HepG2 (cell line): Measurements from ENCODE around the gene ELOVL5. TPM values are rescaled to one million over a fixed set of nuclear protein-coding genes. Genes with fewer than 3 reads are reported as not detected.
A peak's percentile ranks its signal among the peaks of the same experiment; 100 is the strongest.

Source experiments
- ATAC-seq: fragments of 200-7000 bp; cut with Tn5 transposase; 3 replicates; pipeline ENCODE4 v1.9.1; 2020; ENCODE audit warnings: mild to moderate bottlenecking, moderate library complexity
- BruUV-seq: library from RNA; stranded (reverse); fragments of 400-500 nt; replicated peaks from 2 replicates; lab custom pipeline; 2021; lab: Mats Ljungman, UMichigan
- CTCF ChIA-PET: fragments of 300-600 bp; formaldehyde crosslinking; extraction: SDS; loops from one replicate; lab custom pipeline; 2021; ENCODE audit warnings: low total read pairs, inconsistent platforms, low intra/inter-chr PET ratio; lab: Yijun Ruan, JAX
- POLR2A ChIA-PET: fragments of 350-600 bp; sonication (Branson Sonifier 250); formaldehyde crosslinking; loops from one replicate; lab custom pipeline; 2020; ENCODE audit warnings: antibody characterized with exemption, inconsistent platforms; lab: Yijun Ruan, JAX
- DNase-seq: peaks from one replicate; pipeline ENCODE4 v3.0.0-alpha.2; 2015; ENCODE audit warnings: low spot score
- FAIRE-seq: peaks from 3 replicates; lab custom pipeline; 2011; peaks lifted over from hg19 to GRCh38; lab: Jason Lieb, UNC
- H2AFZ ChIP-seq: one replicate; pipeline ENCODE4 v1.6.1; 2011; ENCODE audit warnings: low read length, inconsistent platforms
- H3K27ac ChIP-seq: fragments of 300-600 bp; 3 replicates; pipeline ENCODE4 v1.8.0; 2011; ENCODE audit warnings: mixed run types, mild to moderate bottlenecking, mixed read lengths, low read length, inconsistent platforms; ENCODE audit not compliant: insufficient read depth; ENCODE audit errors: extremely low read length
- H3K27me3 ChIP-seq, 2 experiments: fragments of 200-600 bp in 1 of 2; 2 replicates in 1 of 2; 3 replicates in 1 of 2; pipeline versions ENCODE4 v1.6.0 to v1.8.0; 2011; ENCODE audit warnings: low read length in 2 of 2, mild to moderate bottlenecking in 2 of 2, moderate library complexity in 2 of 2, inconsistent platforms in 1 of 2; ENCODE audit not compliant: insufficient read depth in 2 of 2, control insufficient read depth in 1 of 2
- H3K36me3 ChIP-seq, 2 experiments: fragments of 200-600 bp in 1 of 2; replicated peaks in 1 of 2; 2 replicates in 1 of 2; 3 replicates in 1 of 2; pipeline versions ENCODE4 v1.5.1 to v1.8.0; 2011; ENCODE audit warnings: low read length in 2 of 2, inconsistent platforms in 1 of 2; ENCODE audit not compliant: insufficient read depth in 2 of 2, control insufficient read depth in 1 of 2
- H3K4me1 ChIP-seq: 2 replicates; pipeline ENCODE4 v1.5.1; 2012; ENCODE audit warnings: low read length, inconsistent platforms; ENCODE audit not compliant: insufficient read depth
- H3K4me2 ChIP-seq: 2 replicates; pipeline ENCODE4 v1.6.0; 2011; ENCODE audit warnings: low read depth, low read length, inconsistent platforms
- H3K4me3 ChIP-seq, 3 experiments: fragments of 200-600 bp in 1 of 3; sonication (generic), shearing (Covaris generic) in 1 of 3; replicated peaks in 1 of 3; 2 replicates each; pipeline ENCODE4 v1.5.1; 2011 to 2016; ENCODE audit warnings: low read length in 3 of 3, inconsistent platforms in 2 of 3, low read depth in 2 of 3, mild to moderate bottlenecking in 2 of 3, control low read depth in 1 of 3, mixed read lengths in 1 of 3; ENCODE audit not compliant: insufficient read depth in 1 of 3
- H3K79me2 ChIP-seq: one replicate; pipeline ENCODE4 v1.6.1; 2011; ENCODE audit warnings: low read length, inconsistent platforms; ENCODE audit not compliant: insufficient read depth
- H3K9ac ChIP-seq: 2 replicates; pipeline ENCODE4 v1.6.0; 2011; ENCODE audit warnings: mild to moderate bottlenecking, low read depth, low read length, inconsistent platforms; ENCODE audit not compliant: insufficient read depth
- H3K9me3 ChIP-seq: 2 replicates; pipeline ENCODE4 v1.5.1; 2012; ENCODE audit warnings: mild to moderate bottlenecking, low read length
- H4K20me1 ChIP-seq: 2 replicates; pipeline ENCODE4 v1.6.0; 2011; ENCODE audit warnings: inconsistent platforms, mild to moderate bottlenecking, low read length, moderate library complexity; ENCODE audit not compliant: insufficient read depth
- AHR ChIP-seq: IDR thresholded peaks from 2 replicates; pipeline ENCODE4 v1.6.1; 2018; ENCODE audit warnings: missing genetic modification reagents, missing compliant biosample characterization
- ELF3 ChIP-seq: IDR thresholded peaks from 2 replicates; pipeline ENCODE4 v1.6.1; 2016; ENCODE audit warnings: missing genetic modification reagents, missing compliant biosample characterization
- FOXJ3 ChIP-seq: sonication (generic); formaldehyde crosslinking; IDR thresholded peaks from 2 replicates; pipeline ENCODE4 v1.4.0; 2020; ENCODE audit warnings: missing genetic modification reagents, mild to moderate bottlenecking, borderline replicate concordance
- HES4 ChIP-seq: sonication (generic); formaldehyde crosslinking; IDR thresholded peaks from 2 replicates; pipeline ENCODE4 v1.9.0; 2021; ENCODE audit warnings: mild to moderate bottlenecking, missing genetic modification reagents, borderline replicate concordance
- HMGXB4 ChIP-seq, 2 experiments: sonication (generic) in 1 of 2; formaldehyde crosslinking in 1 of 2; IDR thresholded peaks; 2 replicates each; pipeline versions ENCODE4 v1.4.0 to v1.6.1; 2018 to 2020; ENCODE audit warnings: missing genetic modification reagents in 2 of 2, borderline replicate concordance in 1 of 2, low read depth in 1 of 2, mild to moderate bottlenecking in 1 of 2, missing biosample characterization in 1 of 2
- HNRNPLL ChIP-seq: fragments of 200-400 bp; formaldehyde crosslinking; IDR thresholded peaks from 2 replicates; pipeline ENCODE4 v1.6.1; 2017; ENCODE audit warnings: mild to moderate bottlenecking, low read depth, low read length; ENCODE audit not compliant: poor library complexity, severe bottlenecking
- IRF9 ChIP-seq: sonication (generic); formaldehyde crosslinking; IDR thresholded peaks from 2 replicates; pipeline ENCODE4 v1.8.0; 2022; ENCODE audit warnings: missing genetic modification reagents, mild to moderate bottlenecking, borderline replicate concordance
- MTF1 ChIP-seq: sonication (generic); formaldehyde crosslinking; IDR thresholded peaks from 2 replicates; pipeline ENCODE4 v1.5.0; 2020; ENCODE audit warnings: missing genetic modification reagents
- PTBP1 ChIP-seq: fragments of 200-400 bp; formaldehyde crosslinking; IDR thresholded peaks from 2 replicates; pipeline ENCODE4 v1.6.1; 2018; ENCODE audit warnings: low read length, low read depth; ENCODE audit not compliant: poor library complexity, severe bottlenecking
- REPIN1 ChIP-seq: sonication (generic); formaldehyde crosslinking; IDR thresholded peaks from 2 replicates; pipeline ENCODE4 v1.8.0; 2022; ENCODE audit warnings: missing genetic modification reagents, low read depth, mild to moderate bottlenecking, borderline replicate concordance
- SATB2 ChIP-seq: sonication (generic); formaldehyde crosslinking; IDR thresholded peaks from 2 replicates; pipeline ENCODE4 v1.5.0; 2020; ENCODE audit warnings: missing genetic modification reagents
- TFE3 ChIP-seq: IDR thresholded peaks from 2 replicates; pipeline ENCODE4 v1.6.1; 2016
- THAP11 ChIP-seq: IDR thresholded peaks from 2 replicates; pipeline ENCODE4 v1.6.1; 2016; ENCODE audit warnings: missing biosample characterization, missing genetic modification reagents
- ZFX ChIP-seq: sonication (generic); formaldehyde crosslinking; IDR thresholded peaks from 2 replicates; pipeline ENCODE4 v1.4.0; 2020; ENCODE audit warnings: mild to moderate bottlenecking, low read depth, missing genetic modification reagents, moderate library complexity
- ZKSCAN5 ChIP-seq: sonication (generic); formaldehyde crosslinking; IDR thresholded peaks from 2 replicates; pipeline ENCODE4 v1.5.1; 2020; ENCODE audit warnings: mild to moderate bottlenecking, missing genetic modification reagents
- ZNF136 ChIP-seq: sonication (generic); formaldehyde crosslinking; IDR thresholded peaks from 2 replicates; pipeline ENCODE4 v1.8.1; 2022; ENCODE audit warnings: low read depth, mild to moderate bottlenecking, moderate library complexity, missing genetic modification reagents
- ZNF605 ChIP-seq: sonication (generic); formaldehyde crosslinking; IDR thresholded peaks from 2 replicates; pipeline ENCODE4 v1.8.0; 2022; ENCODE audit warnings: mild to moderate bottlenecking, missing genetic modification reagents
- WGBS: methylation state at CpG from one replicate; pipeline ENCODE4 v1.1.6; 2017; ENCODE audit warnings: low lambda C conversion rate; 5-methylcytosine and 5-hydroxymethylcytosine counted together
- in situ Hi-C: cut with HindIII; loops from 2 replicates; pipeline ENCODE4 v1.10.0; 2017; ENCODE audit warnings: low pct_unique_long_range_greater_than_20kb; ENCODE audit not compliant: extremely low pct_ligation_motif_present
- intact Hi-C: fragments of 100-400 bp; cut with micrococcal nuclease; formaldehyde crosslinking; loops from one replicate; pipeline ENCODE4 v1.10.0; 2022; ENCODE audit not compliant: unreplicated experiment
- polyA plus RNA-seq, 8 experiments: library from polyadenylated mRNA; depleted of rRNA in 3 of 8; stranded (reverse) in 7 of 8; unstranded in 1 of 8; fragments of >200 nt; fragmentation: Illumina TruSeq in 4 of 8; extraction: Trizol in 4 of 8; gene quantifications; 2 replicates each; pipeline versions ENCODE4 v1.2.1 to v1.2.3, GENCODE V29; 2011 to 2016; ENCODE audit warnings: low read depth in 4 of 8, missing spikeins in 1 of 8, mixed read lengths in 1 of 8; ENCODE audit not compliant: insufficient read depth in 1 of 8
- total RNA-seq, 5 experiments: library from RNA; depleted of rRNA; stranded (reverse); fragments of >200 nt; fragmentation: Illumina TruSeq; extraction: Trizol; gene quantifications; 2 replicates each; pipeline ENCODE4 v1.2.3, GENCODE V29; 2016; ENCODE audit warnings: low read depth in 1 of 5

Gene ELOVL5
- total and polyA plus RNA-seq, 2 of the 13 experiments (the other 11 are each of a cell fraction or from before 2014, with no cell fraction given), result 50.1 to 72.4 TPM

GRCh38 chr6:53347921-53348370 is 804 bp downstream of the ELOVL5 start:
- Histone ChIP-seq H4K20me1 (peaks cover 22% of the 10 kb centered on the region; the same call in 1 of the 2 replicates), H3K4me3 (peak overlapping the region; percentile 69 to 91 (median 91)), H2AFZ (no peak overlapping the region), H3K9me3 (no peaks in the 10 kb centered on the region), H3K27me3 (peaks cover 0 to 23% of the 10 kb centered on the region in 2 experiments; a peak in 4 of 5 replicates), H3K4me1 (peaks cover 23% of the 10 kb centered on the region), H3K79me2 (peaks cover 44% of the 10 kb centered on the region), H3K4me2 (peak overlapping the region; percentile 95), H3K9ac (peak overlapping the region; percentile 85), H3K36me3 (no peaks in the 10 kb centered on the region), H3K27ac (peak overlapping the region; percentile 66)
- in situ Hi-C loops, result no loop called here
- intact Hi-C loops, result loop anchor here (2.0 to 5.0 kb wide), 4 partner anchors 15 to 176 kb away; no protein-coding TSS in a partner anchor
- DNase-seq (peak; percentile 54), ATAC-seq (peak; percentile 84), FAIRE-seq (no peak)
- ChIA-PET POLR2A (interaction anchor here (0.6 to 2.2 kb wide), 2 partner anchors 12 to 133 kb away, joined by 3 to 11 read pairs; no protein-coding TSS in a partner anchor), CTCF (no interaction called here)
- BruUV-seq, result no TSS peak
- WGBS, result 2% methylated on average over 35 of the region's 38 CpGs
- TF ChIP-seq ZFX (CRISPR knock-in tag) (peak; percentile 6; the same call in 1 of the 2 replicates), AHR (CRISPR knock-in tag) (no peak), THAP11 (CRISPR knock-in tag) (no peak), SATB2 (CRISPR knock-in tag) (0 out of 2 replicates have a peak, but pooled peaks have one; percentile 39), ZKSCAN5 (CRISPR knock-in tag) (no peak), REPIN1 (0 out of 2 replicates have a peak, but pooled peaks have one; percentile 42), ZNF136 (CRISPR knock-in tag) (no peak), PTBP1 (peak; percentile 44), FOXJ3 (CRISPR knock-in tag) (0 out of 2 replicates have a peak, but pooled peaks have one; percentile 22), MTF1 (CRISPR knock-in tag) (peak; percentile 44; the same call in 1 of the 2 replicates), ZNF605 (no peak), IRF9 (0 out of 2 replicates have a peak, but pooled peaks have one; percentile 3), ELF3 (0 out of 2 replicates have a peak, but pooled peaks have one; percentile 5), HNRNPLL (peak; percentile 89), HES4 (CRISPR knock-in tag) (peak; percentile 13; the same call in 1 of the 2 replicates), HMGXB4 (CRISPR knock-in tag; IDR thresholded peaks at IDR 0.05; ENCODE audit: borderline replicate concordance in 1 of 2, low read depth in 1 of 2) (peak in 1 of 2 experiments; percentile 47; a peak in 1 of 4 replicates), TFE3 (CRISPR knock-in tag) (0 out of 2 replicates have a peak, but pooled peaks have one; percentile 9)
